ENCODE data around the gene GLRA2.

The GLRA2 gene

DNA sequence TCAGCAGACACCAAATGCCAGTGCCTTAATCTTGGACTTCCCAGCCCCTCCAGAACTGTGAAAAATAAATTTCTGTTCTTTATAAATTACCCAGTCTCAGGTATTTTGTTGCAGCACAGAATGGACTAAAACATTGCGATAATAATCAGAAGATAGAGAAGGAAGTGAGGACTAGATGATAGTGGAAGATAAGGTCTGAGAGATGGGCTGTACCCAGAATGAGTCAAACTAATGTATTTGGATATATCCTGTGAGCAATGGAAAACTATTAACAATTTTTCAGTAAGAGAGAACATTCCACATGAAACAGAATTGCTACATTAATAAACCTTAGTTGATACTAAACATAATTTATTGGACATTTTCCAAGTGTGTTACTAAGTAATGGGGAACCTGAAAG lies 250.2 kb downstream of the GLRA2 start:
- H3K36me3 ChIP-seq (ENCODE audit: control insufficient read depth, insufficient read depth, low read length) = no peaks in the 10 kb centered on the region
- TF ChIP-seq, protein P1, sequence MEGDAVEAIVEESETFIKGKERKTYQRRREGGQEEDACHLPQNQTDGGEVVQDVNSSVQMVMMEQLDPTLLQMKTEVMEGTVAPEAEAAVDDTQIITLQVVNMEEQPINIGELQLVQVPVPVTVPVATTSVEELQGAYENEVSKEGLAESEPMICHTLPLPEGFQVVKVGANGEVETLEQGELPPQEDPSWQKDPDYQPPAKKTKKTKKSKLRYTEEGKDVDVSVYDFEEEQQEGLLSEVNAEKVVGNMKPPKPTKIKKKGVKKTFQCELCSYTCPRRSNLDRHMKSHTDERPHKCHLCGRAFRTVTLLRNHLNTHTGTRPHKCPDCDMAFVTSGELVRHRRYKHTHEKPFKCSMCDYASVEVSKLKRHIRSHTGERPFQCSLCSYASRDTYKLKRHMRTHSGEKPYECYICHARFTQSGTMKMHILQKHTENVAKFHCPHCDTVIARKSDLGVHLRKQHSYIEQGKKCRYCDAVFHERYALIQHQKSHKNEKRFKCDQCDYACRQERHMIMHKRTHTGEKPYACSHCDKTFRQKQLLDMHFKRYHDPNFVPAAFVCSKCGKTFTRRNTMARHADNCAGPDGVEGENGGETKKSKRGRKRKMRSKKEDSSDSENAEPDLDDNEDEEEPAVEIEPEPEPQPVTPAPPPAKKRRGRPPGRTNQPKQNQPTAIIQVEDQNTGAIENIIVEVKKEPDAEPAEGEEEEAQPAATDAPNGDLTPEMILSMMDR (IDR thresholded peaks at IDR 0.05; ENCODE audit: insufficient read depth, low read length, poor library complexity, severe bottlenecking) = no peak
- no peak for DNase-seq (ENCODE audit: extremely low read depth, insufficient read length)
- no peaks in the 10 kb centered on the region for H3K27me3 ChIP-seq (replicated peaks; ENCODE audit: control insufficient read depth, insufficient read depth, low read length)
- H3K4me3 ChIP-seq (replicated peaks; ENCODE audit: low read depth, low read length) = no peak overlapping the region
